ENCODE results near the gene GLT6D1. TPM values are rescaled to one million over a fixed set of nuclear protein-coding genes. Genes with fewer than 3 reads are reported as not detected.
A peak's percentile ranks its signal among the peaks of the same experiment; 100 is the strongest.

Gene GLT6D1
- total and polyA plus RNA-seq, 10 donors = not detected

DNA sequence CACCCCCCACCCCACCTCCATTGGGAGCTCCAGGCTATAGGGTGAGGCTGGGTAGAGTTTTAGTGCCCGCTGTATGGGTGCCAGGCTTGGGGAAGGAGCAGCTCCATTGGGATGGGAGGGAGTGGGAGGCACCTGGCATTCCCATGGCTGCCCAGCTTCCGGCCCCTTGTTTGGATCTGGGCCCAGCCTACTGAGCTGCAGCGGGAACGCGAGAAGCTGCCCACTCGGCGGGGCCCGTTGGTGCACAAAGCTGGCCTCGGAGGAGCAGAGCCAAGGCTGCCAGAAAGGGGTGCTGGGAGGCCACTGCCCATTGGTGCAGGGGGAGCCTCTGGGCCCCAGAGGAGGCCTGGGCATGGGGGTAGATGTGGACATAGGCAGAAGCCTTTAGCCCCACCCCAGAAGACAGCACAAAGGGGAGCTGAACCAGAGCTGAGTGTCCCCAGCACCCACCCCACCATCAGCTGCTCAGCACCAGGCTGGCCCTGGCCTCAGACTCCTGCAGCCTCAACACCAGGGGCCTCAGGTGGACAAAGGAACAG, 28.2 kb upstream of the GLT6D1 start:
- Histone ChIP-seq H3K9me3 (peaks cover 0 to 13% (median 0%) of the 10 kb centered on the region in 8 donors), H3K4me1 (no peaks in the 10 kb centered on the region), H3K36me3 (no peaks in the 10 kb centered on the region), H3K27me3 (replicated peaks in 1 of 7) (peaks cover 0 to 64% (median 0%) of the 10 kb centered on the region in 7 donors), H3K27ac (no peak overlapping the region), H3K4me3 (no peak overlapping the region)
- 73 to 95% (median 83%) methylated on average over 4 to 9 of the region's 9 CpGs for WGBS, 5 donors
- no peak for TF ChIP-seq POLR2A (IDR thresholded peaks at IDR 0.05)
- TF ChIP-seq CTCF (IDR thresholded peaks at IDR 0.05 in 8 of 11, conservative IDR thresholded peaks at IDR 0.05 in 3 of 11) = no peak
- no peak for TF ChIP-seq POLR2AphosphoS5 (IDR thresholded peaks at IDR 0.05)
- intact Hi-C loops (cut with DNase I; ENCODE audit: low total_unique reads) = no loop called here
- peak; percentile 45 for DNase-seq

DNA sequence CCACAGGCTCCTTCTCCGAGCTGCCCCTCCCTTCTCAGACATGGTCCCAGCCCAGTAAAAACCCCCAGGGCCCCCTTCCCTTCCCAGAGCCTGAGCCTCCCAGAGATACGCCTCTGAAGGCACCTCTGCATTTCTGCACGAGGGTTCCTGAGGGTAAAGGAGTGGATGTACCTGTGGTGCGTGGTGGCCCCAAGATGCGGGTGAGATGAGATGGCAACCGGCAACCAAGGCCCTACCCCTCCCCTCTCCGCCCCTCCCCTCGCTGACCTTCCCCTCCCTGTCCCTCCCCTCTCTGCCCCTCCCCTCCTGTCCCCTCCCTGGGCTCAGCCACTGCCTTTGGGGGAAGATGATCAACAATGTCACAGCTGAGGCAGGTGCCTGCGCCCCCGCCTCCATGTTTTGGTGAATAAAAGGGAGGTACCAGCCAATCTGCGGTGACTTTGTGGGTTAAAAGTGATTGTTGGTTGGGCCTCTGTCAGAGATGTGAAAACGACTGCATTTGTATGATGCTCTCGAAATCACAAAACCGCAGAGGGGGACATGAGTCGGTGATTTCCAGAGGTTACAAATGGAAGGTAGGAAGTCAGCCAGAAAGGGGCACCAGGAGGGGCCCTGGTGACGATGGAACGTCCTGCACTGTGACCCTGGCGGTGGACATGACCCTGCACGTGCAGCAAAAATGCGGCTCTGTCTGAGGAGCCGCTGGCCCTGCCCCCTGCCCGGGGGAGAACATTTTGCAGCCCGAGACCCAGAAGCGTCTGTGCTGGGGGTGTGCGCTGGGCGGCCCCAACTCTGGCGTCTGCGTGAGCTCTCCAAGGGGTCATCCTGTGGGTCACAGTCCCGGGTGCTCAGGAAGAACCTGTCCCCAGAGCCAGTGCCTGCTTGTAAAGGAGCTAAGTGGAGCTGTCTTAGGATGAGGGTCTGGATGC, 27.5 kb upstream of the GLT6D1 start:
- Histone ChIP-seq H3K9me3 (peaks cover 0 to 13% (median 0%) of the 10 kb centered on the region in 8 donors), H3K36me3 (no peaks in the 10 kb centered on the region), H3K27ac (no peak overlapping the region), H3K27me3 (replicated peaks in 1 of 7) (peaks cover 0 to 59% (median 0%) of the 10 kb centered on the region in 7 donors), H3K4me3 (no peak overlapping the region), H3K4me1 (no peaks in the 10 kb centered on the region)
- 66 to 77% (median 71%) methylated on average over 17 to 29 of the region's 29 CpGs for WGBS, 5 donors
- intact Hi-C loops (cut with DNase I; ENCODE audit: low total_unique reads) = no loop called here
- TF ChIP-seq POLR2AphosphoS5 (IDR thresholded peaks at IDR 0.05) (no peak), CTCF (IDR thresholded peaks at IDR 0.05 in 8 of 11, conservative IDR thresholded peaks at IDR 0.05 in 3 of 11) (no peak), POLR2A (IDR thresholded peaks at IDR 0.05) (no peak)
- DNase-seq = peak; percentile 32

GRCh38 chr9:135665795-135666189, 26.5 kb upstream of the GLT6D1 start:
- DNase-seq = peak; percentile 37
- H3K27me3 ChIP-seq (replicated peaks in 1 of 7) = peaks cover 0 to 49% (median 0%) of the 10 kb centered on the region in 7 donors
- H3K27ac ChIP-seq = no peak overlapping the region
- WGBS, 5 donors = 57 to 80% (median 68%) methylated on average over 2 to 12 of the region's 12 CpGs
- intact Hi-C loops (cut with DNase I; ENCODE audit: low total_unique reads) = no loop called here
- no peak for TF ChIP-seq POLR2A (IDR thresholded peaks at IDR 0.05)
- H3K9me3 ChIP-seq = peaks cover 0 to 13% (median 0%) of the 10 kb centered on the region in 8 donors
- no peak overlapping the region for H3K4me3 ChIP-seq
- no peaks in the 10 kb centered on the region for H3K4me1 ChIP-seq
- H3K36me3 ChIP-seq = no peaks in the 10 kb centered on the region

GRCh38 chr9:135664801-135665794, 25.8 kb upstream of the GLT6D1 start:
- Histone ChIP-seq H3K27ac (no peak overlapping the region), H3K4me3 (no peak overlapping the region), H3K9me3 (peaks cover 0 to 13% (median 0%) of the 10 kb centered on the region in 8 donors), H3K27me3 (replicated peaks in 1 of 7) (peaks cover 0 to 43% (median 0%) of the 10 kb centered on the region in 7 donors), H3K36me3 (no peaks in the 10 kb centered on the region), H3K4me1 (no peaks in the 10 kb centered on the region)
- 77 to 80% (median 78%) methylated on average over 10 to 32 of the region's 32 CpGs for WGBS, 5 donors
- DNase-seq = peak; percentile 56
- TF ChIP-seq POLR2A (IDR thresholded peaks at IDR 0.05) (no peak), POLR2AphosphoS5 (IDR thresholded peaks at IDR 0.05) (no peak), CTCF (IDR thresholded peaks at IDR 0.05 in 8 of 11, conservative IDR thresholded peaks at IDR 0.05 in 3 of 11) (no peak)
- intact Hi-C loops (cut with DNase I; ENCODE audit: low total_unique reads) = no loop called here

All from spleen (tissue), 11 donors.